GM19043 (cell line): ENCODE results near the gene ARPC5L.
"Not testable (repeated sequence)": the region's sequence is repeated elsewhere in the genome, so short reads cannot be mapped to it uniquely, and the experiment has no call there.

Source experiments
- ATAC-seq: cut with Tn5 transposase; IDR thresholded peaks from one replicate; pipeline ENCODE4 v1.9.1; 2021; ENCODE audit warnings: low read depth; ENCODE audit not compliant: unreplicated experiment

The ARPC5L gene

DNA sequence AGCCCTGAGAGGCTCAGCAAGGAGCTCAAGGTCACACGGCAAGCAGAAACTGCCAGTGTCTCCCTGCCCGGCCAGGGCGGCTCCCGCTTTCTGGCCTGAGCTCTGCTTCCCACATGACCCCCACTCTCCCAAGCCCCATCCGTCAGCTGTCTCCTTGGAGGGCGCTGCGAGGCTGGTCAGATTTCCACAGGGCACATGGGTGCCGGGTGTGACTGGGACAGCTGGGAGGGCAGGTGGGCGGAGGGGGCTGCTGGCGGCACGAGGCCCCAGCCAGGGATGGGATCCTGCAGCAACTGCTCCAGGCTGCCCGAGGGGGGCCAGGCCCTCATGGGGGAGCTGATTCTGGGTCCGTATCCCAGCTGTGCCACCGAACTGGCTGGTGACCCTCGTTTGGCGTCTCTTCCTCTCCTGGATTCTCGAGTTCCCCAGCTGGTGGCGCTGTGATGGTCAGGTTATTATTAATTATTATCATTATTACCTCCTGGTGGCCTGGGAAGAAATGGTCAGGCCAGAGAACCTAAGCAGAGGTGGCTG, 21.6 kb upstream of the ARPC5L start:
- no peak for ATAC-seq

DNA sequence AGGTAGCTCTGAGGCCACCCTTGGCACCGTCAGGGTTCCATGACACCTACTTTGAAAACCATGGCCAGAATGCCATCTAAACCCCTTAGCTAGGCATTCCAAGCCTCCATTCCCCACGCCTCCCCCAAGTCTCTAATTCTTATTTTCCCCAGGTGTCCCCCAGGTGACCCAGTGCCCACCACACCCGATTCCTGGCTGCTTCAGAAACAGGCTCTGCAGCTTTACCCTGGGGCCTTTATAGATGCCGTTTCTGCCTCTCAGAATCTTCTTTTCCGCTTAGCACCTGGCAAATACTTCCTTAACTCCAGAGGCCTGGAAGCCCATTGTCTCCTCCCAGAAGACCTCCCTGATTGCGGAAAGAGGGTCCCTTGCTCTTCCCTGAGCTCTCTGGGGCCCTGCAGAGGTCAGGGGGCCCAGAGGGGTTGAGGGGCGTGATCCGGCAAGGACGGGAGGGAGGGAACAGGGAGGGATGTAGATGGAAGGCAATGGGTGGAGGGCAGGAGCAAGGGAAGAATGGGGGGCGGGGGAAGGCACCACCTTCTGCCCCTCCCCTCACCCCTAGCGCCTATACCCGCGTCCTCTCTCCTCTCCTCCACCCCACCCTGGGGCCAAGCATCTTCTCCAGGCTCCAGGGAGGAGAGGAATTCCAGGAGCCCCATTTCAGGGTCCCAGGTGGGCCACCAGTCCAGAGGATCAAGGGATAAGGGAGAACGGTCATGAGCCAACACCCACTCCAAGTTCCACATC, 20.7 kb upstream of the ARPC5L start:
- no peak for ATAC-seq

DNA sequence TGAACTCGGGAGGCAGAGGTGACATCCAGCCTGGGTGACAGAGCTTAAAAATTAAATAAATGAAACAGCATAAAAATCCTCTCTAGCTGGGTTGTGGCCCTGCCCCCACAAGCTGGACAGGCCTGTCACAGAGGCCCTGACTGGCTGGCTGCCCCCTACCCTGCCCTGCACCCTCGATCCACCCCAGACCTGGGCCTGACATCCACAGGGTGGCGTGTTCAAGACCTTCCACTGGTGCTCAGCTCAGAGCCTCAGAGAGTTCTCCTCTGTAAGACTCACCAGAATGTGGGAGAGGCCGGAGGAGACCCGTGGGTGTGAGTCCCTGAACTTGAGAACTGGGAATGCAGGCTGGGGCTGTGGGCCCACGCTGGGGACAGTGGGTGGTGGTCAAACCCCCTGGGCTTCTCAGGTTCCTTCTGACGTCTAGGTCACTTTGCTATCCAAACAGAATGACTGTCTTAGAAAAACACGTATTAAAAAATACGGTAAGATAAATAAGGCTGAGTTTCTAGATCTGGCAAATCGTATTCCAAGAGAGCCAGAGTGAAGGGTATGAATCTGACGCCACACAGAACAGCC, 18.4 kb upstream of the ARPC5L start:
- no peak for ATAC-seq

DNA sequence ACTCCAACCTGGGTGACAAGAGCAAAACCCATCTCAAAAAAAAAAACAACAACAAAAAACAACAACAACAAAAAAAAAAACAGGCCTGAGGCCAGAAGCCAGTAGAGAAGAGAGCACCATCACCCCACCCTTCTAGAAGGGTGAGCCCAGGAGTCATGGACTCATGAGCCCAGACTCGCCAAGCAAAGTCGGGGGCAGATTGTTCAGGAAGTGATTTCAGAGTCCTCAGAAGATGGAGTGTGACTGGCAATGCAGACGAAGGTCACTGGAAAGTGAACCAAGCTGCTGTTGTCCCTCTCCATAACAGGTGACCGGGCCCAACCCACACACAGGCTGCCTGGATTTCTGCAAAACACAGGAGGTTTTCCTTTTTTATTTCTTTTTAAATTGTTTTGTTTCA, 17.6 kb upstream of the ARPC5L start:
- no peak for ATAC-seq

DNA sequence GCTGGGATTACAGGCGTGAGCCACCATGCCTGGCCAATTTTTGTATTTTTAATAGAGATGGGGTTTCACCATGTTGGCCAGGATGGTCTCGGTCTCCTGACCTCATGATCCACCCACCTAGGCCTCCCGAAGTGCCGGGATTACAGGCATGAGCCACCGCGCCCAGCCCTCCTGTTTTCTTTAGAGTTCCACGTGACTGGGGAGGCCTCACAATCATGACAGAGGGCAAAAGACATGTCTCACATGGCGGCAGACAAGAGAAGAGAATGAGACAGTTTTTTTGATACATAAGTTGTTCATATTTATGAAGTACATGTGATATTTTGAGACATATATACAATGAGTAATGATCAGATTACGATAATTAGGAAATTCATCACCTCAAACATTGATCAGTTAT, 15.5 kb upstream of the ARPC5L start:
- ATAC-seq: not testable (repeated sequence)

DNA sequence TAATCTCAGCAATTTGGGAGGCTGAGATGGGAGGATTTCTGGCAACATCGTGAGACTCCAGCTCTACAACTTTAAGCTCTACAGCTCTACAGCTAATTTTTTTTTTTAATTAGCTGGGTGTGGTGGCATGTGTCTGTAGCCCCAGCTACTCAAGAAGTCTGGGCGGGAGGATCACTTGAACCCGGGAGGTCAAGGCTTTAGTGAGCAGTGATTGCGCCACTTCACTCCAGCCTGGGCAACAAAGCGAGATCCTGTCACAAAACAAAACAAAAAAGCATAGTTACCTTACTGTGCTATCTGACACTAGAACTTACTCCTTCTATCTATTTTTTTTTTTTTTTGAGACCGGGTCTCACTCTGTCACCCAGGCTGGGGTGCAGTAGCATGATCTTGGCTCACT, 15.0 kb upstream of the ARPC5L start:
- ATAC-seq: no peak

DNA sequence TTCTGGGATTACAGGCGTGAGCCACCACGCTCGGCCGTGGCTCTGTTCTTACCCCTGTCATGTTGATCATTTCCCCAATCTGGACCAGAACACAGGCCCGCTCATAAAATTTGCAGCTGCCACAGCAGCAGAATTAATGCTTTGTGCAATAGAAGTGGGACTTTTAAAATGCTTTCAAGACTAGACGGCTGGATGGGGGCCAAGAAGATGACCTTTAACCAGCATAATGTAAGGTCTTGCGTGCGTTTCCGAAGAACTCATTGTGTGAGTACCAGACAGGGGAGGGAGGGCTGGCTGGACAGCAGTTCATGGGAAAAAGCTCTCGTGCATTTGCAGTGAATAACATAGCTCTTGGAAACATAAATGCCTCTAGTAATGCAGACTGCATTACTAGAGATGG, 12.1 kb upstream of the ARPC5L start:
- no peak for ATAC-seq

DNA sequence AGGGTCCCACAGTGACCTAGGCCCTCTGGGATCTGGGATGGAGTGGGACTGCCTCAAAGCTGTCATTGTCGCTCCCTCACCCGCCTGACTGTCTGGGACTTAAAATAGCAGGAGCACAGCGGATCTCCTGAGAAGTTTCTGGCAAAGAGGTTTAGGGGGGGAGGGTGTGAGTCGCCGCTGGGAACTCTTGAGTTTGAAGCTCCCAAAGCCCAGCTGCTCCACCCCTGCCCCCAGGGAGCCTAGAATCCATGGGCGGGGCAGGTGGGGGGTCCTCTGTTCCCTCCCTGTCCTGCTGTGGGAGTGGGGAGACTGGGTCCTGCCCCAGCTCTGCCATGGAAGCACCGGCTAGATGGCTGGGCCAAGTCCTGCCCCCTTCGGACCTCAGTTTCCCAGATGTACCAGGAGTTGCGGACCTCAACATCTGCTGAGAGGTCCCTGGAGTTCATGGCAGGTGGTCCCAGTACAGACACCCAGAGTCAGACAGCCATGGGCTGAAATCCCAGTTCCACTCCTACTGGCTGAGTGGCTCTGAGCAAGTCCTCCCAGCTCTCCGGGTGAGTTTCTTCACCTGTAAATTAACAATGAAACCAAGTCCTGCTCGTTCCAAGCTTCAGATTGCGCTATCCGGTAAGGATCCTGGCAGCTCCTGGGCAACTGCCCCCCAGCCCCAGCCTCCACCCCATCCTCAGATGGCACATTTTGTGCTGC, 9.7 kb upstream of the ARPC5L start:
- no peak for ATAC-seq

DNA sequence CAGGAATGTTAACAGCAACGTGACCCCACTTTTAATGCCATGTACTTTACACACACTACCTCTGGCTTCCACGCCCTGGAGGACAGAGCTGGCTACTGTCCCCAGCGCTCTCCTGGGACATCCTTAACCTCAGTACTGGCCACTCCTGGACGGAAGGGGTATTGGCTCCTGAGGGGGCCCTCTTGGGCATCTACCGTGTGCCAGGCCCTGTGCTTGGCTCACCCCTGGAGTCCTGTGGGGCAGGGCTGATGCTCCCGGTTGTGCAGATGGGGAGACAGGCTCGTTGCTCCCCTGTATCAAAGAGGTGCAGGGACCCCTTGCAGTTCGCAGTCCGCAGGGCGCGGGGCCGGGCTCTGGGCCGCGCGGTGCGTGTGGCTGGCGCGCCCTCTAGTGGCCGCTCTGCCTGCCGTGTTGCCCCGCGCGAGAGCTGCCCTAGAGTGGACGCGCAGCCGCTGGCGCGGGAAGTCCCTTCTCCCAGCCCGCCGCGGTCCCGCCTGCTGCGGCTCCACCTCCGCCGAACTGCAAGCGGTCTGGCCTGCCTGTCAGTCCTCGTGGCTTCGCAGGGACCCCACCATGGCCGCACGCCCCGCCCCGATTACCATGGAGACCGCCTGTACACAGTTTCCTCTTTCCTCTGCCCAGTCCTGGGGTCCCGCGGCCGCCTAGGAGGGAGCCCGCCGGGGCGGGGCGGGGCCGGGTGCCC, 8.9 kb upstream of the ARPC5L start, which contains the start of gene WDR38:
Gene WDR38, plus strand, starts transcription at position 632 of the 703 bp plus-strand sequence. CDS start 72 bp downstream, outside the sequence.
- ATAC-seq: peak; percentile 58

DNA sequence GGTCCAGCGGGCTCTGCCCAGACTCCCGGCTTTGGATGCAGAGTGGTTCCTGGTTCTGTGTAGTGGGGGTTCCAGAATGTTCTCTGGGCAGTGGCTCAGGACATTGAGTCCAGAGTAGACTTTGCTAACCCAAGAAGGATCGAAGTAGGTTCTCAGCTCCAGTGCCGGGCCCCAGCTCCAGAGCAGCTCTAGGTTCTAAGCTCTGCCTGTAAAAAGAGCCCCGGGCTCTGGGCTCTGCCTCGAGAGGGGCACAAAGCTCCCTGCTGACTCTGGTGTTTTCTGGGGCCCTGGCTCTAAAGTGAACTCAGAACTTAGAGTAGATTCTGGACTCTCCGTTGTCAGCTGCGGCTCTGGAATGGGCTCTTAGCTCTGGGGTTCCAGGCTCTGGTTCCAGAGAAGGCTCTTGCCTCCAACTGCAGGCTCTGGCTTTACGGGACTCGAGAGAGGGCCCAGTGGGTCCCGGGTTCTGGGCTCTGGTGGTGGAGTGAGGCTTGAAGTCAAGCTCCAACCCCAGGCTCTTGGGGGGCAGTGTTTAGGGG, 8.3 kb upstream of the ARPC5L start:
- ATAC-seq: no peak

DNA sequence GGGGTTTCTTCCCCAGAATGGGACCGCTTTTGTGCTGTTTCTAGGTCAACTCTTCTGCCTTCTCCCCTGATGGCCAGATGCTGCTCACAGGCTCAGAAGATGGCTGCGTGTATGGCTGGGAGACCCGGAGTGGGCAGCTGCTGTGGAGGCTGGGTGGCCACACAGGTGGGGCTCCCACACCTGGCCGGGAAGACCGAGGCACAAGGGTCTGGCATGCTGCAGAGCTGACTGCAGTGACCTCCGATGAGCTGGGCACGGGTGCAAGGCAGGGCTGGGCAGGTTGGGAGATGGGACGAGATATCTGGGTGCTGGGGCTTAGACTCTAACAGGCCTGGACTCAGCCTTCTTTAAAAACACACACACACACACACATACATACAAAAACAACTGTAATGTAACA, 7.8 kb upstream of the ARPC5L start:
- ATAC-seq: no peak

DNA sequence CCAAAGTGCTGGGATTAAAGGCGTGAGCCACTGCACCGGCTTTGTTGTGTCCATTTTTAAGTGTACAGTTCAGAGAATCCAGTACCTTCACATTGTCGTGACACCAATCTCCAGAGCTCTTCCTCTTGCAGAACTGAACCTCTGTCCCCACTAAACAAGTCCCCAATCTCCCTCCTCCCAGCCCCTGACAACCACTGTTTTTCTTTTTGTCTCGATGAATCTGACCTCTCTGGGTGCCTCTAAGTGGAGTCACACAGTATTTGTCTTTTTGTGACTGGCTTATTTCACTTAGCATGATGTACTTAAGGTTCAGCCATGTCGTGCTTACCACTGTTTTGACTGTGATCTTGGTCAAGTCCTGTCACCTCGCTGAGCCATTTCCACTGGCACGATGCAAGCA, 7.1 kb upstream of the ARPC5L start:
- ATAC-seq: no peak

DNA sequence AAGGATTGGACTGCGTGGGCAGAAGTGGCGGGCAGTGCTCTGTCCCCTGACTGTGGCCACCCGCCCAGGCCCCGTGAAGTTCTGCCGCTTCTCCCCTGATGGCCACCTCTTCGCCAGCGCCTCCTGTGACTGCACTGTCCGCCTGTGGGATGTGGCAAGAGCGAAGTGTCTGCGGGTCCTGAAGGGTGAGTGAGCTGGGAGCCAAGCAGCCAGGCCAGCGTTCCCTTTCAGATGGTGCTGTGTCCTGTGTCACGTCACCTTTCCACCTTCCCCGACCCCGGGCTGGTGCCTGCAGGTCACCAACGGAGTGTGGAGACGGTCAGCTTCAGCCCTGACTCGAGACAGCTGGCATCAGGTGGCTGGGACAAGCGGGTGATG, 6.4 kb upstream of the ARPC5L start:
- ATAC-seq: no peak

DNA sequence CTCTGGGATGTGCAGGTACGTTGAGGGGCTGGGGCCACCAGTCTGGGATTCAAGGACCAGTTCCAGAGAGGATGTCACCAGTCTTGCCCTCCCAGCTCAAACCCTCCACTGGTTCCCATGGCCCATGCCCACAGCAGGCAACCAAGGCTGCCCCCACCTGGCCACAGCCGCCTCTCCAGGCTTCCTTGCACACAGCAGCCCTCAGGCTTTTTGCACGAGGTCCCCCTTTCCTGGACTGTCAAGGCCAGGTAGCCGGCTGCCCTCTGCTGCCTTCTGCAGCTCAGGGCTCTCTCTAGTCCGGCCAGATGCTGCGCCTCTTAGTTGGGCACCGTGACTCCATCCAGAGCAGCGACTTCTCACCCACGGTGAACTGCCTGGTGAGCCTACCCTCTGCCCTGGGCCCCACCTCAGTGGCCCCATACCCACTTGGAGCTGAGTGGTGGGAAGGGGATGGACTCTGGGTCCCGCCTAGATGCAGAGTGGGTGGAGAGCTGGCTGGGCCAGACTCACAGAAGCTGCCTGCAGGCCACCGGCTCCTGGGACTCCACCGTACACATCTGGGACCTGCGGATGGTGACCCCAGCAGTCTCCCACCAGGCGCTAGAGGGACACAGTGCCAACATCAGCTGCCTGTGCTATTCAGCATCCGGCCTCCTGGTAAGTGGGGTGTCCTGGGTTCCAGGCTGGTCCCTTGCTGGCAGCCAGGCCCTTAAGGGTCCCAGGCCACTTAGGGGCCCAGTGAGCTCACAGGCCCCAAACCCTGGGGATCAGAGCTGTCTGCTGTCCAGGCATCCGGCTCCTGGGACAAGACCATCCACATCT, 5.8 kb upstream of the ARPC5L start:
- ATAC-seq: no peak

DNA sequence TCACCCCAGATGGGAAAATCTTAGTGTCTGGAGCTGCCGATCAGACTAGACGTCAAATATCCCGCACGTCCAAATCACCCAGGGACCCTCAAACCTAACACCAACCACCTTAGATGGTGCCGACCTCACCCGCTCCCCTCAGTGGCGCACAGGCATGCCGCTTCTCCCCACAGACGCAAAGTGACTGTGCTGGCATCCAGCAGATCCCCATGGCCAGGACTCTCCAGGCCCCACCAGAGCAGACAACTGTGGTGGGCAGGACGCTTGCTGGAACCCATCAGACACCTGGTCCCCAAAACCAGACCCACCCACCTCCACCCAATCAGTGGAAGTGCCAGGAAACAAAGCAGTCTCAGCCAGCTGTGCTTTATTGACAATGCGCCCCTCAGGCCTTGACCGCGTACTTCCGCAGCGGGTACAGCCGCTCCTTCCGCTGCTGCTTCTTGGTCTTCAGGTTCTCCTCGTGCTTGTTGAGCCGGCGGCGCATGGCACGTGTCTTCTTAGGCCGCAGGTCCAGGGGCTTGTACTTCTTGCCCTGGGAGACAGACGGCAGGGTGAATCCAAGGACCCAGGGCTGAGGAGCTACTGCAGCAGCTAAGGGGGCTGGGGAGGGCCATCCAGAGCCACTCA, 4.3 kb upstream of the ARPC5L start:
- no peak for ATAC-seq

DNA sequence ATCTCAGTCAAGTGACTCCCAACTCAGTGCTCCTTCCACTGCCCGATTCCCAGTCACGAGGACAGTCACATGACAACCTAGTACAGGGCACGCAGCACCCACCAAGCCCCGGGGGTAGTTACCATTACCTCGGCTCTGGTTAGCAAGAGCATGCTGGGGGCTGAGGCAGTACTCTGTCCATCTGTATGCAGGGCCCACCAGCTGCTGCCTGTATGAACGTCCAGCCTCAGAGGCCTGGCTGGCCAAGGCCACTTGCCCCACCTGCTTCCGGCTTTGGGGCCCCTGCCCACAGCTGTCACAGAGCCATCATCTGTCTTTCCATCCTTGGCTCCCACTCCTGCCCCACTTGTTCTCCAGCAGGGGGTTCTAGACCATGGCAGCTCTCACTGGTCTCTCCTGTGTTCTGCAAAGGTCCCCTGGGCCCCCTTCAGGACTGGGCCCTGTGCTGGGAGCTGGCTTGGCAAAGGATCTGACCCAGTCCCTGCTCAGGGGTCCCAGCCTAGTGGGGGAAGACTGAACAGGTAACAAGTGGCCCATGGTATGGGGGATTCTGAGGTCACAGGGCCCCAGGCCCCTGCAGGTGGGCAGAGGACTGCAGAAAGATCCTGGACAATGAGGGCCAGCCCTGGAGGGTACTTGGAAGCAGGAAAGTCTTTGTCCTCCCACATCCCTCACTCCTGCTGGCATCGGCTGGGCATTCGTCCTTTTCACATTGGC, 3.4 kb upstream of the ARPC5L start:
- no peak for ATAC-seq

DNA sequence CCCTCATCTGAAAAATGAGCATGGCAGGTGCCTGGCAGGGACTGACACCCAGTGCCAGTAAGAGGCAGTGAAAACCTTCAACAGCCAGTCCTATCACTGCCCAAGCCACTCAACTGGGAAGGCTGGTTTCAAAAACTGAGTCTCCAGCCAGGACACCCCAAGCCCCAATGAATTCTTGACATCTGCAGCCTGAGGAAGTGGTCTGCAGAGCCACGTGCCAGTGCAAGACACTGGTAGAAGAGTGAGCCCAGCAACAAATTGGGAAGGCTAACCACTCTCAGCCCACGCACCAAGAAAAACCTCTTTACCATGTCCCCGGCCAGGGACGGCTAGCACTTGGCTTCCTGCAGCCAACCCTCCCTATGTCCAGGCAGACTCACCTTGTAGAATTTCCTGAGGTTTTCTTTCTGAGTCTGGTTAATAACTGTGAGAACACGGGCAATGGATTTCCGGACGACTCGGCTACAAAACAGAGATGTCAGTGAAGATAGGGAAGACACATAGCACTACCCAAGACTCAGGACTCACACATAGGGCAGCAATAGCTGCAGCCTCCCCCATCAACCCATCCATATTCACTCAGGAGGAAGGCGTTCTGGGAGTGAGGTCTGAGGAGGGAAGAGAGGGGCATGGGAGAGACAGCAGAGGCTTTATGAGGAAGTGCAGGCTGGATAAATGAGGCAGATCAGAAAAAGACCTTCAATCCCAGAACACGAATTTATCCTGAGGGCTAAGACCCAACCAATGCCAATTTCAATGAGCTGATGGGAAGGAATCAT, 1.9 kb upstream of the ARPC5L start:
- no peak for ATAC-seq
